ENCODE results near the gene GMIP. TPM values are rescaled to one million over a fixed set of nuclear protein-coding genes. Genes with fewer than 3 reads are reported as not detected.
"Not testable (repeated sequence)": the region's sequence is repeated elsewhere in the genome, so short reads cannot be mapped to it uniquely, and the experiment has no call there.

The GMIP gene
- total RNA-seq, 1 donor from 2014 or later, result 37.3 TPM

GRCh38 chr19:19668230-19669012 is 25.0 kb upstream of the GMIP start, which contains the start of gene ZNF101:
TSS of gene ZNF101 (plus strand) at chr19:19668839. CDS start at chr19:19668964, 125 bp downstream.
- no peak for TF ChIP-seq CTCF (IDR thresholded peaks at IDR 0.05)
- intact Hi-C loops (cut with DNase I), result no loop called here
- DNase-seq (peak; percentile 97), ATAC-seq (peak; percentile 88)
- H3K4me3 ChIP-seq, result peak within 1 kb of the TSS; percentile 96
- H3K9me3 ChIP-seq, result no peaks in the 10 kb centered on the region
- no peaks in the 10 kb centered on the region for H3K36me3 ChIP-seq
- peak within 1 kb of the TSS; percentile 93 for H3K27ac ChIP-seq
- peaks cover 10% of the 10 kb centered on the region for H3K4me1 ChIP-seq
- H3K27me3 ChIP-seq, result no peaks in the 10 kb centered on the region

DNA sequence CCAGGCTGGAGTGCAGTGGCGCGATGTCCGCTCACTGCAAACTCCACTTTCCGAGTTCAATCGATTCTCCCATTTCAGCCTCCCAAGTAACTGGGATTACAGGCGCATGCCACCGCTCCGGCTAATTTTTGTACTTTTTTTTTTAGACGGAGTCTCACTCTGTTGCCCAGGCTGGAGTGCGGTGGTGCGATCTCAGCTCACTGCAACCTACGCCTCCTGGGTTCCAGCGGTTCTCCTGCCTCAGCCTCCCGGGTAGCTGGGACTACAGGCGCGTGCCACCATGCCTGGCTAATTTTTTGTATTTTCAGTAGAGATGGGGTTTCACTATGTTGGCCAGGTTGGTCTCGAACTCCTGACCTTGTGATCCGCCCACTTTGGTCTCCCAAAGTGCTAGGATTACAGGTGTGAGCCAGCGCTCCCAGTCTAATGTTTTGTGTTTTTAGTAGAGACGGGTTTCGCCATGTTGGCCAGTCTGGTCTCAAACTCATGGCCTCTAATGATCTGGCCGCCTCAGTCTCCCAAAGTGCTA is 22.0 kb upstream of the GMIP start:
- intact Hi-C loops (cut with DNase I); ATAC-seq; H3K4me3 ChIP-seq; H3K36me3 ChIP-seq; DNase-seq; H3K9me3 ChIP-seq; H3K27ac ChIP-seq; H3K27me3 ChIP-seq: not testable (repeated sequence)
- H3K4me1 ChIP-seq, result peaks cover 33% of the 10 kb centered on the region

DNA sequence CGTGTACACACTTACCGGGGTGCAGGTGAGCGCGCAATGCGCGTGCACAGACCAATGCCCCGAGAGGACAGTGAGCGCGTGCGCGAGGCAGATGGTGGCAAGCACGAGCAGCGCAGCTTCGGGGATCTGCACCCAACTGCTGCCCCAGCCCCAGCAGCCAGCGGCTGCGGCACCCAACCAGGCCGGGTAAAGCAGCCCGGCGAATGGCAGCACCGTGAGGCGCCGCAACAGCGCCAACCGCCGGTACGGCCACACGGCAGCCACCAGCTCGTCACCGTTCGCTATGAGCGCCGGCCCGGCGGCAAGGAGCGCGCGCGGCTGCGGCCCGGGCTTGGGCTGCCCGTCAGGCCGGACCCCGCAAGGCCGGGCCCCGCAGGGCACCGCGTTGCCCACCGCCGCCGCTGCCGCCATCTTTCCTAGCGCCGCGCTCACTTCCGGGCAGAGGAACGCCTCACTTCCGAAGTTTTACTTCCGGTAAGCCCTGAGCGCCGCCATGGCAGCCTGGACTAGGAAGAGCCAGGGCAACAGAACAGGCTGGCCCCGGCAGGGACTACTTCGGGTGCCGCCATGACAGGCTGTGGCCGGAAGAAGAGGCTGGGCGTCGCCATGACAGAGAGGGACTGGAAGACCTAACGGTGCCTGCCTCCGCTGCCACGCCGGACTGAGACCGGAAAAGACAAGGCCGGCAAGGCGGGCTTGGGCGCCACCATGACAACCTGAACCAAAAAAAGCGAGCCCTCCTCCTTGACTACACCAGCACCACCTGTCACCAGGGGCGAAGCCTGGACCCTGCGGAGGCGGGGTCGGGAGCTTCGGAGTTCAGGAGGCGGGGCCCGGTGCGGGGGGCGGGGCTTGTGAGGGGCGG is 20.0 kb upstream of the GMIP start, which contains the start of gene ATP13A1:
ATP13A1 (minus strand) TSS at position 421 of the 865 bp plus-strand sequence; CDS start at position 411, 10 bp downstream.
- Histone ChIP-seq H3K27me3 (no peaks in the 10 kb centered on the region), H3K9me3 (no peaks in the 10 kb centered on the region), H3K4me1 (peaks cover 22% of the 10 kb centered on the region), H3K4me3 (peak within 1 kb of the TSS; percentile 97), H3K36me3 (peaks cover 16% of the 10 kb centered on the region), H3K27ac (peak within 1 kb of the TSS; percentile 89)
- TF ChIP-seq CTCF (IDR thresholded peaks at IDR 0.05), result peak; percentile 17
- intact Hi-C loops (cut with DNase I), result no loop called here
- ATAC-seq (peak; percentile 95), DNase-seq (peak; percentile 99)

DNA sequence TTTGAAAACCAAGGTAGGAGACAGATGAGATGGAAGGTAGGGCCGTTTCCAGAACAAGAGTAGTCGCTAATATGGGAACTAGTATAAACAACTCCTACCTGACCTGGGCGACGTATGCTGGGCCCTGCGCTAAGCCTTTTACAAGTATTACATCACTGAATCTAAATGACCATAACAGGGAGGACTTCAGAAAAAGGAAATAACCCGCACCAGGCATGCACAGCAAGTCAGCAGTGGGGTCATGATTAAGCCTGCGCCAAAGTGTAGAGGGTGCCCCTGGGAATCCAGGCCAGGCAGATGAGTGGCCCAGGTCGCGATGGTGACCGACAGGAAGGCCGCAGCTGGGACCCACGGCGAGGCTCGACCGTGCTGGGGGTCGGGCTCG is 19.4 kb upstream of the GMIP start:
- DNase-seq (no peak), ATAC-seq (no peak)
- intact Hi-C loops (cut with DNase I), result no loop called here
- Histone ChIP-seq H3K9me3 (no peaks in the 10 kb centered on the region), H3K27ac (peak overlapping the region; percentile 89), H3K36me3 (peaks cover 22% of the 10 kb centered on the region), H3K4me3 (peak overlapping the region; percentile 97), H3K27me3 (no peaks in the 10 kb centered on the region), H3K4me1 (peaks cover 22% of the 10 kb centered on the region)
- no peak for TF ChIP-seq CTCF (IDR thresholded peaks at IDR 0.05)

- H3K9me3 ChIP-seq, result no peaks in the 10 kb centered on the region
- H3K4me1 ChIP-seq, result peaks cover 22% of the 10 kb centered on the region
- H3K4me3 ChIP-seq, result peak overlapping the region; percentile 97
- H3K36me3 ChIP-seq, result peaks cover 27% of the 10 kb centered on the region
- H3K27me3 ChIP-seq, result no peaks in the 10 kb centered on the region
- DNase-seq (no peak), ATAC-seq (no peak)
- H3K27ac ChIP-seq, result peak overlapping the region; percentile 89
- no peak for TF ChIP-seq CTCF (IDR thresholded peaks at IDR 0.05)
- intact Hi-C loops (cut with DNase I), result no loop called here
These were observed 18.9 kb upstream of the GMIP start for GRCh38 chr19:19662344-19662743.

Measured in upper lobe of right lung (tissue), 1 donor.